ENCODE measurements around the gene LTBP2.

The LTBP2 gene

GRCh38 chr14:74569806-74570591, 42.0 kb downstream of the LTBP2 start:
- no peak for DNase-seq

- no peak for DNase-seq
These were observed 42.6 kb downstream of the LTBP2 start for GRCh38 chr14:74569387-74569786.

GRCh38 chr14:74568911-74569310, 43.1 kb downstream of the LTBP2 start:
- DNase-seq: no peak

- DNase-seq: no peak
These were observed 43.7 kb downstream of the LTBP2 start for GRCh38 chr14:74568380-74568649.

- DNase-seq: no peak
These were observed 44.2 kb downstream of the LTBP2 start for GRCh38 chr14:74567646-74568379.

GRCh38 chr14:74567219-74567618, 44.8 kb downstream of the LTBP2 start:
- DNase-seq: no peak

- no peak for DNase-seq
These were observed 45.6 kb downstream of the LTBP2 start for GRCh38 chr14:74566174-74567141.

- no peak for DNase-seq
These were observed 48.4 kb downstream of the LTBP2 start for GRCh38 chr14:74563586-74564159.

- no peak for DNase-seq
These were observed 48.8 kb downstream of the LTBP2 start for GRCh38 chr14:74563233-74563585.

- DNase-seq: no peak
These were observed 49.4 kb downstream of the LTBP2 start for GRCh38 chr14:74562515-74563232.

- no peak for DNase-seq
These were observed 53.4 kb downstream of the LTBP2 start for GRCh38 chr14:74558655-74559054.

GRCh38 chr14:74557691-74558090, 54.3 kb downstream of the LTBP2 start:
- no peak for DNase-seq

- DNase-seq: no peak
These were observed 56.5 kb downstream of the LTBP2 start for GRCh38 chr14:74555476-74556050.

GRCh38 chr14:74554742-74555362, 57.2 kb downstream of the LTBP2 start:
- no peak for DNase-seq

- DNase-seq: no peak
These were observed 59.4 kb downstream of the LTBP2 start for GRCh38 chr14:74552623-74553022.

- DNase-seq: no peak
These were observed 60.3 kb downstream of the LTBP2 start for GRCh38 chr14:74551431-74552371.

GRCh38 chr14:74551001-74551400, 61.0 kb downstream of the LTBP2 start:
- DNase-seq: no peak

GRCh38 chr14:74550071-74550470, 62.0 kb downstream of the LTBP2 start:
- DNase-seq: no peak

- DNase-seq: no peak
These were observed 62.4 kb downstream of the LTBP2 start for GRCh38 chr14:74549588-74549987.

- DNase-seq: peak; percentile 16
These were observed 63.2 kb downstream of the LTBP2 start for GRCh38 chr14:74548881-74549280.
